ENCODE measurements around the gene NOM1.
"Not testable (repeated sequence)": the region's sequence is repeated elsewhere in the genome, so short reads cannot be mapped to it uniquely, and the experiment has no call there.

Gene NOM1

DNA sequence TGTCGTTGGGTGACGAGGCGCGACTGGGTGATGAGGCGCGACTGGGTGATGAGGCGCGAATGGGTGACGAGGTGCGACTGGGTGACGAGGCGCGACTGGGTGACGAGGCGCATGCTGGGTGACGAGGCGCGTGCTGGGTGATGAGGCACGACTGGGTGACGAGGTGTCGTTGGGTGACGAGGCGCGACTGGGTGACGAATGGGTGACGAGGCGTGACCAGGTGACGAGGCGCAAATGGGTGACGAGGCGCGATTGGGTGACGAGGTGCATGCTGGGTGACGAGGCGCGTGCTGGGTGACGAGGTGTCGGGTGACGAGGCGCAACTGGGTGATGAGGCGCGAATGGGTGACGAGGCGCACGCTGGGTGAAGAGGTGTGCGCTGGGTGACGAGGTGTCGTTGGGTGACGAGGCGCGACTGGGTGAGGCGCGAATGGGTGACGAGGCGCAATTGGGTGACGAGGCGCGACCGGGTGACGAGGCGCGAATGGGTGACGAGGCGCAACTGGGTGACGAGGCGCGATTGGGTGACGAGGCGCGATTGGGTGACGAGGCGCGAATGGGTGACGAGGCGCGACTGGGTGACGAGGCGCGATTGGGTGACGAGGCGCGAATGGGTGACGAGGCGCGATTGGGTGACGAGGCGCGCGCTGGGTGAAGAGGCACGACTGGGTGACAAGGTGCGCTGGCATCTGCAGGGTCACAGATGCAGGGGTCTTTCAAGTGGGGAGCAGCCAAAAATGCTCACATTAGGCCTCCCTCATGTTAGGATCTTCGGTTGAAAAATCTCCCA lies 7.9 kb upstream of the NOM1 start:
- no peak for DNase-seq

DNA sequence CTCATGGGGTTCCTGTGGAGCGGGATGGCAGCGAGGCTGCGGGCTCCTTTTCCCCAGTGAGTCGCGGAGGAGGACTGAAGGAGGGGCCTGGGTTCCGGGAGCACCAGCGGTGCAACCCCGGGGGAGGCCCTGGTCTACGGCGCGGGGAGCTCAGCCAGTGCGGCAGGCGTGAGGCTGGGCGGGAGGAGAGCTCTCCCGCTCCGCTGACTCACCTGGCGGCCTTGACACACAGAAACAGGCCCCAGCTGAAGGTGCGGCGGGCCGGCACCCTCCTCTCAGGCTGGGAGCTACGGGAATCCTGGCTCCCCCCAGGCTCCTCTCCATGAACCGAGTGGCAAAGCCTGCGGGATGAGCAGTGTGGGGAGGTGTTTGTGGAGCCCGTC lies 6.8 kb upstream of the NOM1 start:
- DNase-seq, result no peak

DNA sequence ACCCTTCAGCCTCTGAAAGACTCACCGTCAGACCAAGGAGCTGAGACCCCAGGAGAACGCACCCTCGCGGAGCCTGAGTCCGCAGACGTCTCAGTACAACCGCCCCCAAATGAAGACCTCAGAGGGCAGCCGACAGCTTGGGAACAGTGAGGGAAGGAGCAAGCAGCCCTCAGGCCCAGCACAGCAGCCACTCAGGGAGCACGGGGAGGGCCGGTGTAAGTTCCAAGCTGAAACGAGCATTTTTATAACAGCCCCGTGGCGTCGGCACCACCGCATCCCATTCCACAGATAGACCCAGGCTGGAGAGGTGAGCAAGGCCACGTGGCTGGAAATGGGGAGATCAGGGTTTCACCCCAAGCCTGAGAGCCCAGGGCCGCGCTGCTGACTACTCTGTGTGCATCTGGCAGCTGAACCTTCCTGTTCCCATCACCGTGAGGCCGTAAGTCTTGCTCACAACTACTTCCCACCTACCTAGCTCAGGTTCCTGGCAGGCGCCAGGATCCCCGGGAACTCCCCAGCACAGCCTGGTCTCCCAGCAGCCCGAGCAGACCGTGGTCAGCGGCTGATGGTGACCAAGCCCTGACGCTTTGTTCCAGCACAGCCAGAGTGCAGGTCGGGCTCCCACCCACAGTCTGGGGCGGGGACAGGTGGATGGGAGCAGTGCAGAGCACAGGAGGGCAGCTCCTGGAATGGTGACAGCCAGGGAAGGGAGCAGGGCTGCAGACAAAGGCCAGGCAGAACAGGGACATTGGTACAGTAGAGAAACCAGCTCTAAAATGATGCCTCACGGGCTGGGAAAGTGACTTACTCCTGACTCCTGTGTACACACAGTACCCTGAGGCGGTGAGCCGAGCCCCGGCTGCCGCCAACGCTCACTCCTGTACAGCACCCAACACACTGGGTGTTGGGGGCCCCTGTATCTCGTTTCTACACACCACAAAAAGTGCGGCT lies 6.1 kb upstream of the NOM1 start:
- no peak for DNase-seq

DNA sequence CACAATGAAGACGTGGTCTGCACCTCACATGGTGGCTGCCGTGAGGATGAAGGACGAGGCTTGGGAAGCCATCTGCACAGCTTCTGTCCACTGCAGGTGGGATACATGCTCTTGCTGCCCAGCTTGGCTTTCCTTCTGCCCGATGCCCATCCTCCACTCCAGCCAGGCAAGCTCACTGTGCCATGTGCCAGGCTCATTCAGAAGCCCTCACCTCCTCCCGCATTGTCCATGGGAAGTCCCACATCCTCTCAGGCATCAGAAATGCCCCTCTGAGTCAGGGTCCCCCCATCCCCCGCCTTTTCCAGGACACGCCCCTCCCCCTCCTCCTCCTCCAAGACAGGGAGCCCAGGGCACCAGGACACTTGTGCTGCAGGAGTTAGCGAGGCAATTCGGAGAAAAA lies 4.6 kb upstream of the NOM1 start:
- DNase-seq, result no peak

DNA sequence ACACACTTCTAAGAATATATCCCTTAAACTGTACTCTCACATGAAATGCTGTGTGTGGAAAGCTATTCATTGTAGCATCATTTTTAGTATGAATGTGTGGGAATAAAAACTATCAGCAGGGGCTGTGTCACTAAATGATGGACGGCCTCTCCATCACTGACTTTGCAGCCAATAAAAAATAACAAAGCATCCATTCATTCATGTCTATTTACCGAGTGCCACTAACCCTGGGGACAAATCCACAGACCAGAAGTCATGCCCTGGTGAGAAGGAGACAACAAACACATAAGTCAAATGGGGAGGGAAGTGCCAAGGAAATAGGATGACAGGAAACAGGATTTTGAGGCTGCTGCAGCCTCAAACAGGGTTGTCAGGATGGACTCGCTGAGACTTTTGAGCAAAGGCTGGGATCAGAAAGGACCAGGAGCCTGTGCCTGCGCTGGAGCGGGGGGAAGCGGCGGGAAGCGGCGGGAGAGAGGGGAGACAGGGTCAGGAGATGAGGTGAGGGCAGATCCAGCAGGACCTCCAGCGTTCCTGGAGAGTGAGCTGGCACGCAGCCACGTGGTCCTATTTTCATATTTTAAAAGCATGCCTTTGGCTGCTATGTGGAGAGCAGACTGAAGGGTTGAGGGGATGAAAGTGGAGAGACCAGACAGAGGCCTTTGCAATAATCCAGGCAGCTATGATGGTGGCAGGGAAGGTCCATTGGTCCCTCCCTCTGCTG lies 2.2 kb upstream of the NOM1 start:
- no peak for DNase-seq

DNA sequence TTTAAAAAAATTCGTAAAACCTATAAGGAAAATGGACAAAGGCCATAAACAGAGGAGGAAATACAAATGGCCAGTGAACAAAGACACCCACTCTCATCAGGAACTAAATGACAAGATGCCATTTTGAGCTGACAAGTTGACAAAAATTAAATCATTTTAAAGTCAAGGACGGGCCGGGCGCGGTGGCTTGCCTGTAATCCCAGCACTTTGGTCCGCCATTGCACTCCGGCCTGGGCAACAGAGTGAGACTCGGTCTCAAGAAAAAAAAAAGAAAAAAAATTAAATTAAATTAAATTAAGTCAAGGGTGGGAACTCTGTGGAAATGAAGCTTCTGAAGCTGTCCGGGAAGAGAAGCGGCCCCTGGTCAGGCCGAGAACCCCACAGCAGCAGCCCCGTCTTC lies 1.2 kb upstream of the NOM1 start:
- DNase-seq, result no peak

DNA sequence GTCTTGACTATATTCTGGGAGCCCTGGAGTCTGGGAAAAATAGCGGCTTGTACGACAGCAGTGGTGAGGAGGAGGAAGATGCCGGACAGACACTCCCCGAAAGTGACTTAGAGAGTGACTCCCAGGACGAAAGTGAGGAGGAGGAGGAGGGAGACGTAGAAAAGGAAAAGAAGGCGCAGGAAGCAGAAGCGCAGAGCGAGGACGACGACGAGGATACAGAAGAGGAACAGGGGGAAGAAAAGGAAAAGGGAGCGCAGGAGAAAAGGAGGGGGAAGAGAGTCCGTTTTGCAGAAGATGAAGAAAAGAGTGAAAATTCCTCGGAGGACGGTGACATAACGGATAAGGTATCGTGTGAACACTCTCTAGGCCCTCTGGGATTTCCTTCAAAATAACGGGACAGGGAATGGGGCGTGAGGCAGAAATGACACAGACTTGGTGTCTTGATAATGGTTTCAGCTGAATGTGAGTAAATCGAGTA lies 908 bp downstream of the NOM1 start:
- DNase-seq, result no peak

DNA sequence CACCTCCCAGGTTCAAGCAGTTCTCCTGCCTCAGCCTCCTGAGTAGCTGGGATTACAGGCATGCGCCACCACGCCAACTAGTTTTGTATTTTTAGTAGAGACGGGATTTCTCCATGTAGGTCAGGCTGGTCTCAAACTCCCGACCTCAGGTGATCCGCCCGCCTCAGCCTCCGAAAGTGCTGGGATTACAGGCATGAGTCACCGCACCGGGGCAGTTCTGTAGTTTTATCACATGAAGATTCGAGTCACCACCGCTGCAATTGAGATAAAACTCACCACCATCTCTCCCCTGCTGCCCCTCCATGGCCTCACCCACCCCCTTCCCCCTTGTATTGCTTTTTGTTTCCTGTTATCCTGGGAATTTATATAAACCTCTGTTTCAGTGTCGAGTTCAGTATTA lies 3.7 kb downstream of the NOM1 start:
- not testable (repeated sequence) for DNase-seq

DNA sequence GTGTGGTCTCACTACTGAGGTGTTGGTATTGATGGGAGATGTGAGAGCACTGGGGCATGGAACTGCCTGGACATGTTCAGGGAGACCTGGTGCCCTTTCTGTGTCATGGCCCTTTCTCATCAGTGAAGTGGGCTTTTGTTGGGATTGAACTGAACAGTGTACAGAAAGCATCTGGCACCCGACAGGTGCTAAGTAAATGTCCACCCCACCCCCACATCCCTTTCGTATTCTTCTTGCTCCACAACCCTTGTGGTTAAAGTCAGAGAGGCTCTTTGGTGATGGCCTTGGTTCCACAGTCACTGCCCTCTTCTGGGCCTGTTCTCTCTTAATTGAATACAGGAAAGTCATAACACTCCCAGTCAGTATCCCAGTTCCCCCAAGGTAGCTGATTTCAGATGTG lies 5.4 kb downstream of the NOM1 start:
- DNase-seq, result no peak

DNA sequence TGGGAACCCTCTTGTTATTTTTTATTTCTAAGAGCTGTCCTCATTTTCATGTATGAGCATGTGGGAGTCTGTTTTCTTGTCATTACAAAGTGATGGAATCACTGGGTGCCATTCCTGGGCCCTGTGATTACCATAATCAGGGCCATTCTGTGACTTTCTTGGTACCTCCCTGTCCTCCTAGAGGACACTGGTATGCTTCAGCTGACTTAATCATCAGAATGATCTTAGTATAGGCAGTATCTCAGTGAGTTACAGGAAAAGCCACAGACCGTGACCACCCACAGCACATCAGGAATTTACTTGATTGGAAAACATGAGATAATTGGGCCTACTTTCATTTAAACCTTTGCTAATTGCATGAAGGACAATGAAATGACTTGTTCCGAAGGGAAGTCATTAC lies 7.2 kb downstream of the NOM1 start:
- DNase-seq, result no peak

DNA sequence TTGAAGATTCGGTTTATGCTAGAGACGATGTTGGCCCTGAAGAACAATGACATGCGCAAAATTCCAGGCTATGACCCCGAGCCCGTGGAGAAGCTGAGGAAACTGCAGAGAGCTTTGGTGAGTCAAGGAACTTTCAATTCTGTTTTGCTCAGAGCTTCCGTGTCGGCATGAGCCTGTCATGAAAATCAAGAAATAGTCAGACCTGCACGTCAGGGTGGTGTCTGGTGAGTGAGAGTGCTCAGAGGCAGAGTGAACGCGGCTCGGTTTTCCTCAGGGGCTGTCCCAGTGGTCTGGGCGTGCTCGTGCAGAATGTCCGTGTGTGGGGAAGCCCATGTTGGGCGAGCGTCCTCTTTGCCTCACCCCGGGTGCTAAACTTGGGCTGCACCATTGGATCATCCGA lies 12.6 kb downstream of the NOM1 start:
- DNase-seq, result no peak

DNA sequence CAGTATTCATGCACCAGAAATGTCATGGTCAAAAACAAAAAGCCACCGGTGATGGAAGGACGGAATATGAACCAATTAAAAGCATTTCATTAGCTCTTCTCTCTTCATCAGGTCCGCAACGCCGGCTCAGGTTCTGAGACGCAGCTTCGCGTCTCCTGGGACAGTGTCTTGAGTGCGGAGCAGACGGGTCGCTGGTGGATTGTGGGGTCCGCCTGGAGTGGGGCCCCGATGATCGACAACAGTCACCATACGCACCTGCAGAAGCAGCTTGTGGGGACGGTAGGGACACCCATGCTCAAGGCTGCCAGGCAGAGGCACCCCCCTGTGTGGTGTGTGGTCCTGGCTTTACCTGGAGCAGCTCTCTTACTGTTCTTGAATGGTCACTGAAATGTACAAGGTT lies 13.4 kb downstream of the NOM1 start:
- DNase-seq, result no peak

DNA sequence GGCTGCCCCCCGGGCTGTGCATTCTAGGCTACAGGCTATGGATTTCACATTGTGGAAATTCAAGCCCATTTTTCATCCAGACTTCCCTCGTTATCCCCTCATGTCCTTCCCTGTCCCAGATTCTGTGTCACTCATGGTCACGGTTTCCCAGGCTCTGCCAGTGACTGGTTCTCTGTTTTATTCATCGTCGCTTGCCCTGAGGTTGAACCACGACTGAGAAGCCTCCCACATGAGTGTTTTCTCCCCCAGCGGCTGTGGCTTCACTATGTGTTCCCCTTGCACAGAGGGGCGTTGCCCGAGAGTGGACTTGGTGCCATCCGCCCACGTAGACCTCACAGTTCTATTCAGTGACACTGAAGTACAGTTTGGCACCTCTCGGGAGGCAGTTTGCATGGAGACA lies 14.0 kb downstream of the NOM1 start:
- DNase-seq, result no peak

DNA sequence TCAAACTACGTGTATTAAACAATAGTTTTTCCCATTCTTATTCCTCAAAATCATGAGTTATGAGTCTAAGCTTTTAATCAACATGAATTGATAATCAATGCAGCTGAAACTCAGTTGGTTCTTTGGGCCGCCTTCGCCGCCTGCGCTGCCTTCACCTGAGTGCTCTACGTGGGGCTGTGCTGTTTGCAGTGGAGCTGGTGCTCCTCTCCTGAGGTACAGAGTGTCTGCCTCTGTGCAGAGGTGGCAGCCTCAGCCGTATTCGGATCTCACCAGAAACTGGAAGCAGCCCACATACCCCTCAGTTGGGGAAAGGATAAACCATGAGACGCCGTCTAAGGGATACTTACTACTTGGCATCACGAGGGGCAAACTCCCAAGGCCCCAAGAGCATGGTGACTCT lies 15.5 kb downstream of the NOM1 start:
- no peak for DNase-seq

DNA sequence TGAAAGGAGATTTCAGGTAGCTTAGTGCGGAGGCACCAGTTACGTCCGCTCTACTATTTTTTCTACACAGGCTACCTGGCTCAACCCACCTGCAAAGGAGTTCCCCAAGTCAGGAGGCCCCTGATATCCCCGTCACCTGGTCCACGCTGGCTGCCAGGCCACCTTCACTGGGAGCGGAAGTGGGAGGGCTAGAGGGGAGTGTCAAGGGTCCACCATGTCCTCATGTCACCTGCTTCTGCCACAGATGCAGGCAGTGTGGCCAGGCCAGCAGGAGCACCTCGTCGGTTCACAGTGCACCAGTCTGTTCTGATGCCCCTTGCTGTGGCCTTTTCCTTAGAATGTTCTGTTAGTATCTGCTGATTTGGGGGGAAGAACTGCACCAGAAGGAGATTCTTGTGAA lies 16.9 kb downstream of the NOM1 start:
- DNase-seq, result no peak

DNA sequence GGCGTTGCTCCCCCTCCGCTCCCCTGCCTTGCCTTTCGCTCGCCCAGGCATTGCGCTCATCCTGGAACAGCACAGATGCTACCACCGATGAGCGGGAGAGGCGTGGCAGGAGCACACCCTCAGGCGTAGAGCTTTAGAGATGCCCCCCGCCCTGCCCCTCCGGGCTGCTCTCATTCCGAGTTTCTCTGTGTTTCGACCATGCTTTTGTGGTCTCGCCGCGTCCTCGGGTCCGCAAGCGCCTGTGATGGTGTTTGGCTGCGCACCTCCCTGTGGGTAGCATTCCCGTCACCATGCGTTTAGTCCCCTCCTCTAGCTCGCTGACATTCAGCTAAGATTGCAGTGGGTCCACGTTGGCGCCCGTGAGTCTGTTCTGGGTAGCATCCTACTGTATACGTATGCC lies 18.7 kb downstream of the NOM1 start:
- no peak for DNase-seq

DNA sequence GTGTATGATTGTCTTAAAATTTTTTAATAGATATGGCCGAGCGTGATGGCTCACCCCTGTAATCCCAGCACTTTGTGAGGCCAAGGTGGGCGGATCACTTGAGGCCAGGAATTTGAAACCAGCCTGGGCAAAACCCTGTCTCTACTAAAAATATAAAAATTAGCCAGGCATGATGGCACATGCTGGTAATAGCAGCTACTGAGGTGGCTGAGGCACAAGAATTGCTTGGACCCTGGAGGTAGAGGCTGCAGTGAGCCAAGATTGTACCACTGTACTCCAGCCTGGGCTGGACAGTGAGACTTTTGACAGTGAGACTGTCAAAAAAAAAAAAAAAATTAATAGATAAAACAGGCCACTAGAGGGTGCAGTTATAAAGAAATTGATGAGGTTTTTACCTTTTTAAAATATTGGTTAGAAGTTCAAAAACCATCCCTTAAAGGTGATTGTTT lies 20.5 kb downstream of the NOM1 start:
- DNase-seq, result peak; percentile 5

DNA sequence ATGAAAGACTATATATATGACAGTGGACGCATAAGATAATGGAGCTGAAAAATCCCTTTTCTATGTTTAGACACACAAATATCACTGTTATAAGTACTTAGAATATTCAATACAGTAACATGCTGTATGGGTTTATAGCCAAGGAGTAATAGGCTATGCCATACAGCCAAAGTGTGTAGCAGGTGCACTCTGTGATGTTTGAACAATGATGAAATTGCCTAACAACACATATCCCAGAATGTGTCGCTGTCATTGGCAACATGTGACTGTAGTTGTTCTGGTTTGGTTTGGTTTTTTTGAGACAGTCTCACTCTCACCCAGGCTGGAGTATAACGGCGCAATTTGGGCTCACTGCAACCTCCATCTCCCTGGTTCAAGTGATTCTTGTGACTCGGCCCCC lies 26.1 kb downstream of the NOM1 start:
- peak; percentile 6 for DNase-seq

DNA sequence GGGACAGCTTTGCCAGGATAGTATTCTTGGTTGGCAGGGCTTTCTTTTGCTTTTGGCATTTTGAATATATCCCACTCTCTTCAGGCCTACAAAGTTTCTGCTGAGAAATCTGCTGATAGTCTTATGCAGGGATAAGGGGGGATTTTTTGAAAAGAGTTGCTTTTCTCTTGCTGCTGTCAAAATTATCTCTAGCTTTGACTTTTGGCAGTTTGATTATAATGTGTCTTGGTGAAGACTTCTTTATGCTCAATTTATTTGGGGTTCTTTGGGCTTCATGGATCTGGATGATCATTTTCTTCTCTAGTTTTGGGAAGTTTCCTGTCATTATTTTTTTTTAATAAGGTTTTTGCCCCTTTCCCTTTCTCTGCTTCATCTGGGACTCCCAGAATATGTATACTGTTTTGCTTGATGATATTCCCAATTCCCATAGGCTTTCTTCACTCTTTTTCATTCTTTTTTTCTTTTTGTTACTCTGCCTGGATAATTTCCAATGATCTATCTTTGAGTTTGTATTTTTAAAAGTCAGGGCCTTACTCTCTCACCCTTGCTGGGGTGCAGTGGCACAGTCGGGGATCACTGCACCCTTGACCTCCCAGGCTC lies 29.6 kb downstream of the NOM1 start:
- DNase-seq, result no peak

DNA sequence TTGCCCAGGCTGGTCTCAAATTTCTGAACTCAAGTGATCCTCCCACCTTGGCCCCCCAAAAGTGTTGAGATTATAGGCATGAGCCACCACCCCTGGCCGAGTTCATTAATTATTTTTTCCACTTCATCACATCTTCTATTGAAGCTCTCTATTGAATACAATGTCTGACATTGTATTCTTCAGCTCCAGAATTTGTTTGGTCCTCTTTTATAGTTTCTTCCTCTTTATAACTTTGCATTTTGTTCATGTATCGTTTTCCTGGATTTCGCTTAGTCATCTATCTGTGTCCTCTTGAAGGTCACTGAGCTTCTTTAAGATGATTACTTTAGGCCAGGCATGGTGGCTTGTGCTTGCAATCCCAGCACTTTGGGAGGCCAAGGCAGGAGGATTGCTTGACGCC lies 30.2 kb downstream of the NOM1 start:
- DNase-seq, result no peak

DNA sequence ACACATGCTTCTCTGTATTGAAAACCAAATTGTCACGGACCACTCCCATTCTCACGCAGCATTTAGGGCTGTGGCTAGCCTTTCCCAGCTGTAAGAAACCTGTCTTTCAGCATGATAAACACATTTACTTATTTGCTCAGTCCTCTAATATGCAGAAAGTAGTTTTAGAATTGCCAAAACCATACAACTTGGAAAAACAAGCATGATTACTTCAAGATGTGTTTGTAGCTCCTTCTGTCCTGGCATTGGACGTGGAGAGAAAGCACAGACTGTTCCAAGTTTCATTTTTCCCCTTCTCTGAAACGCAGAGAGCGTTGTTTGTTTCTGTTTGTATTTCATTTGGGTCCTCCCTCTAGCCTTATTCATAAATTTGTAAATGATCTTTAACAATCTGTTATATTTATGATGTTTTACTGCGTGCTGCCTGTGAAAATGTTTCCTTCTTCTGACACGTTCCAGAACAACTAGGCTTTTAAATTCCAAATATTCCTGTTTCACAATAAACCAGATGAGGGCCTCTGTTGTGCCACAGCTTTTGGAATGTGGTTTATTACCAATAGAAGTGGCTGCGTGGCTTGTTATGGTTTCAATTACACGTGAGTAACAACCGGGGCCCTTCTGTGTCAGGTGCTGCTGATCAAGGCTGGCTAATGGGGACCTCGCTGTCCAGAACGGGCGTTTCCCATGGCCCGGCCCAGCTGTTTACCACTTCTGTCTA lies 34.8 kb downstream of the NOM1 start:
- no peak for DNase-seq

Measured in NCI-H2081 treated with DMSO at 0.1 percent for 48 hours (cell line).